ENCODE results near the gene DNAJC17.

Gene DNAJC17

DNA sequence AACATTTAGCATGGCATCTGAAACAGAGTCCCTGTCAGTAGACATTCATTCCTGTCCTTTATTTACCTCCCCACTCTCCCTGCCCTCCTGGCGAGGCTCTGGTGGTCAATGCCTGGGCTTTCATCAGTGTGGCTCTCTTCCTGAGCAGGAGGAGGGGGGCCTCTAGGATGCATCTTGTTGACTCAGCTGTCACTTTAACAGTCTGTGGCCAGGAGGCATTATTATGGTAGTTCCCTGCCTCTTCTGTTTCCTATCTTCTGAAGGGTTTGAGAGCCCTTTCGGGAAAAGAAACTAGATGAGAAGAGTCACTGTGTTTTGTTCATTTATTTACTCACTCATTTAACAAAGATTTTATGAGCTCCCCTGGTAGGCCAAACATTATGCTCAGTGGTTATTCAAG is 23.6 kb upstream of the DNAJC17 start:
- no peak for DNase-seq (ENCODE audit: low spot score)

DNA sequence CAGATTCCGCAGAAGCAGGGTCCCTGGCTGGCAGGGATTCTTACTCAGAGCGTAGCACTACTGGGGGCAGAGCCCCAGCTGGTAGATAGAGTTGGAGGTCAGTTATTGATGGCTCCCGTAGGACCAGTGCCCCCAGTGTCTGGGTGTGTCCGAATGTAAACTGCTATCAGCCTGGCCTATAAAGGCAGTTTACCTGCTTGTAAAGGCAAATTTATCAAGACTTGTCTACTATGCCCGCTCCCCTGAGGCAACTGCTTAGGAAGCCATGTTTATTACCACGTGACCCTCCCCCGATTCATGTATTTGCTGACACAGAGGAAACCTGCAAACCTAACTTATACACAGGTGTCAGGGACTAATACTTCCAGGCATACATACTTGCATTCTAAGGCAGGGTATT is 21.8 kb upstream of the DNAJC17 start:
- no peak for DNase-seq (ENCODE audit: low spot score)

DNA sequence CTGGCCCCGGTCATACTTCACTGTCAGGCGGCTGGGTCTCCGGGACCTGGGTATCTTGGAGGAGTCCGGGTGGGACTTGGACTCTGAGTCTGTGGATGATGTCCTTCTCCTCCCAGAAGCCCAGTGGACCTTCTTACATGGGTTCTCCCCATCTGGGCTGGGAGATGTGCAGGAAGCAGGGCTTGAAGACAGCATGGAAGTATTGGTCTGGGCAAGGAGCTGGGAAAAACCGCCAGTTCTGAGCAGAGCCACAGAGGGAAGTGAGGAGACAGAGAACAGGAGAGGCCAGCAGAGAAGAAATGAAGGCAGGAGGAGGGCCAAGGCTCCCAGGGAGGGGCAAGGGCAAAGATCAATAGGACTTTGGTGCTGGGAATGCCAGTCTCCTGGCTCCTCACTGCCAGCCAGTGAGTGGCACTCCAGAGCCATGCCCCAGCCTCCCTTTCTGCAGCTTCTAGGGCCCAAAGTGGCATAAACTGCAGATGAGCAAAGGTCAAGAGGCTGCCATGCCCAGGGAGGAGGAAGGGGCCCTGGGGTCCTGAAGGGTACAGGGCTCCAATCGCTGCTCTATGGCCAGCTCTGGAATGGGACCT is 21.3 kb upstream of the DNAJC17 start, which contains the start of gene PPP1R14D:
PPP1R14D (minus strand) TSS at position 262 of the 590 bp plus-strand sequence; CDS start at position 195, 67 bp downstream.
- no peak for DNase-seq (ENCODE audit: low spot score)

DNA sequence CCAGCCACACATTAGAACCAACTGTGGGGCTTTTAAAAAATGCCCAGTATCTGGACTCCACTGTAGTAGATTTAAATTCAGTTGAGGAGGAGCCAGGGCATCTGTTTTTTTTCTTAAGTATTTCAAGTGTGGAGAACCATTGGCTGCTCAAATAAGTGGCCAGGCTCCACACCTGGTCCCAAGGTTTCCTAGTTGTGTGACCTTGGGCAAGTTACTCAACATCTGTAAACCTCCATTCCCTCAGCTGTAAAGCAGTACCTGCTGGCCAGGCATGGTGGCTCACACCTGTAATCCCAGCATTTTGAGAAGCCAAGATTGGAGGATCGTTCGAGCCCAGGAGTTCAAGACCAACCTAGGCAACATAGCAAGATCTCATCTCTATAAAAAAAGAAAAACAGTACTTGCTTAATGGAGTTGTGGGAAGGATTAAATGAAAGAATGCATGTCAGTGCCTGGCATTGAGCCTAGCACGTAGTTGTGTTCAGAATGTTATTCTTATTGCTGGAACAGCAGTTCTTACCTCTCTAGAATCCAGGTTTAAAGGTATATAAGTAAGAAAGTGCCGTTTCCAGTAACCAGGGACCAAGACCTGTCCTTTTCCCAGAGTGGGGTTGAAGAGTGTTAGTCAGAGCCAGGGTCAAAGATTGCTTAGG is 19.3 kb upstream of the DNAJC17 start:
- no peak for DNase-seq (ENCODE audit: low spot score)

DNA sequence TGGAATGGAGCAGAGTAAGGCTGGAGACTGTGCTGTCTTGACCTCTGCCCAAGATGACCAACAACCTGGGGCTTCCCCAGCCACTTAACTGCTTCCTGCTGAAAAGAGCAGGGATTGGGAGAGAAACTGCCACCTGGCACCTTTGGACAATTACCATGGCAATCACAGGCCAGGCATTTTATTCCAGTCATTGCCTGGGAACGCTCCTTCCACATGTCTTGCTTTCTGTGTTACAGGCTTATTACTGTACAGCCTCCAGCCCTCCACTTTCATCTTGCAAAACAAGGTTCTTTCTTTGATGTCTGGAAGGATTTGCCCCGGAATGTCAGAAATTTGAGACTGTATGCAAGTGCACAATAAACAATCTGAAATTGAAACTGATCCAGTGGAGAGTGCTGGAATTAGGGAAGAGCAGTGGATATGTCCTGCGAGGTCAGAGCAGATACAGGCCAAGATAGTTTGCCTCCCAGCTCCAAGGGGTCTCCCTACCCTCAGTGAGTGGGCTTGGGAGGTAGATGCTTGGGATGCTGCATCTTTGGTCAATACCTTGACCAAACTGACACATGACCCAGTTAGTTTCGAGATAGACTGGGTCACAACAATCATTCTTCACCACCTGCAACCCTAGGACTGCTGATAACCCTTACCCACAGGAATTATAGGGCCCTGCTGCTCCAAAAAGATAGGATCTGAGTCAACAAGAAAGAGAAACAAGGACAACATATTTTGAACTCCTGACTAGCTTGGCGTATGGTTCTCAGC is 18.6 kb upstream of the DNAJC17 start:
- DNase-seq (ENCODE audit: low spot score) = no peak

DNA sequence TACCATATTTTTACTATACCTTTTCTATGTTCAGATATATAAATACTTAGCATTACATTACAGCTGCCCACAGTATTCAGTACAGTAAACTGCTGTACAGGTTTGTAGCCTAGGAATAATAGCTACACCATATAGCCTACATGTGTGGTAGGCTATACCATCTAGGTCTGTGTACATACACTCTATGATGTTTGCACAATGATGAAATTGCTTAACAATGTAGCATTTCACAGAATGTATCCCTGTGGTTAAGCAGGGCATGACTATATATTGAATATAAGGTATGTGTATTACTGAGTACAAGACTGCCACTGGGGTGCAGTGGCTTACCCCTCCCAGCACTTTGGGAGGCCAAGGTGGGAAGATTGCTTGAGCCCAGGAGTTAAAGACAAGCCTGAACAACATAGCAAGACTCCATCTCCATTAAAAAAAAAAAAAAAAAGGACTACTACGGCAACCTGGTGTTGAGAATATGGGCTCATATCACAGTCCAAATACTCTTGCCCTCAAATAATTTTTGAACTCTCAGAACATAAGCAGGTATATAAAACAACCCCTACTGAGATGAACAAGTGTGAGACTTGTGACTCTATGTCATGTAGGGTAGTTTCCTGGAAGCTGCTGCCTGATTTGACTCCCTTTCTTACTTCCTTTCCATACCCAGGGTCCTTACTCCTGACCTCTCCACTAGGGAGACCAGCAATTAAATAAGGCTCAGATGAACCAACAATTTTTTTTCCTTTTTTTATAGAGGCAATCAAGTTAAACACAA is 16.5 kb upstream of the DNAJC17 start:
- no peak for DNase-seq (ENCODE audit: low spot score)

DNA sequence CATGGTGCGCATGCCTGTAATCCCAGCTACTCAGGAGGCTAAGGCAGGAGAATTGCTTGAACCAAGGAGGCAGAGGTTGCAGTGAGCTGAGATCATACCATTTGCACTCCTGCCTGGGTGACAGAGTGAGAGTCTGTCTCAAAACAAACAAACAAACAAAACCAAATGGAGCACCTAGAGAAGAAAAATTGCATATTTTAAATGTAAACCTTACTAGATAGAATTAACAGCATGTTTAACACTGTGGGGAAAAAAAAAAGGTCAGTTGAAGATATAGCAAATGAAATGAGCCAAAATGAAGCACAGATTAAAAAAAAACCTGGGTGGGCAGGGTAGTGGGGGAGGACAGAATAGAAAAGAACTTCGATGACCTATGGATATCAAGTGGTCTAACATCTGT is 13.9 kb upstream of the DNAJC17 start:
- DNase-seq (ENCODE audit: low spot score) = no peak

DNA sequence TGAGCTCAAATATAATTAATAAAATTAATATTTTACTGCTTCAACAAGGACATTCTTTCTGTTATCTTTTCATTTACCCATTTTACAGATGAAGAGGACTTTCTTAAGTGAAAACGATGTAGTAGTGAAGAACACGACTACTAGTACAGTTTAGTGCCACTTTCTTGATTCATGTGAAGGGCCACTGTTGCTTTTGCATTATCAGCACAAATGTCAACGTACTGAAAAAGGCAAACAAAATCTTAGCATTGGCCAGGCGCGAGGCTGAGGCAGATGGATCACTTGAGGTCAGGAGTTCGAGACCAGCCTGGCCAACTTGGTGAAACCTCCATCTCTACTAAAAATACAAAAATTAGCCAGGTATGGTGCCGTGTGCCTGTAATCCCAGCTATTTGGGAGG is 11.8 kb upstream of the DNAJC17 start:
- DNase-seq (ENCODE audit: low spot score) = no peak

DNA sequence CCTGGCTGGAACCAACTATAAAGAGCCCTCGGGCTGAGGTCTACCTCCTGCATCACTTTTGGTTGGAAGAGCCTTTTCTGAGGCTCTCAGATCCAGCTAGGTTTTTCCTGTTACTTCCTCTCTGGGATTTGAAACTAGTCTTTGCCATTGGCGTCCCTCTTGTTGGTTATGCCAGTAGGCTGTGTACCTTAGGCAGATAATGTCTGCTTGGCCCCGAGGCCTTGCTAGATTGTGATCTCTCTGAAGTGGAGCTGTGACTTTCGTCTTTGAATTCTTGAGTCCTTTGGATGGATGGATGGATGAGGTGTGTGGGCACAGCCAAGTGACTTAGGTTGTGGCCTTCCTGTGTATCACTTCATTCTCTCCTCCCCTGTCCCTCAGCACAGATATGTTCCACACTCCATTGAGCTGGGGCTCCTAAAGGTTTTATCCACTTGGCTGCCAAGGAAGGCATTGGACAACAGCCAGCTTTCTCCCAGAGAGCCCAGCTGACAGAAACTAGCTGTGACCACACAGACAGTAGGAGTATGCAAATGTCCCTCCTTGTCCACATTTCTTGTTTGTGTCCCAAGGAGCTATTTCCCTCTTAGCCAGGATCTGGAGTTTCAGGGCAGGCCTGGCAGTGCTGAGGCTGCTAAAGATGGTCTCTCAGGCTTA is 7.9 kb upstream of the DNAJC17 start:
- no peak for DNase-seq (ENCODE audit: low spot score)

DNA sequence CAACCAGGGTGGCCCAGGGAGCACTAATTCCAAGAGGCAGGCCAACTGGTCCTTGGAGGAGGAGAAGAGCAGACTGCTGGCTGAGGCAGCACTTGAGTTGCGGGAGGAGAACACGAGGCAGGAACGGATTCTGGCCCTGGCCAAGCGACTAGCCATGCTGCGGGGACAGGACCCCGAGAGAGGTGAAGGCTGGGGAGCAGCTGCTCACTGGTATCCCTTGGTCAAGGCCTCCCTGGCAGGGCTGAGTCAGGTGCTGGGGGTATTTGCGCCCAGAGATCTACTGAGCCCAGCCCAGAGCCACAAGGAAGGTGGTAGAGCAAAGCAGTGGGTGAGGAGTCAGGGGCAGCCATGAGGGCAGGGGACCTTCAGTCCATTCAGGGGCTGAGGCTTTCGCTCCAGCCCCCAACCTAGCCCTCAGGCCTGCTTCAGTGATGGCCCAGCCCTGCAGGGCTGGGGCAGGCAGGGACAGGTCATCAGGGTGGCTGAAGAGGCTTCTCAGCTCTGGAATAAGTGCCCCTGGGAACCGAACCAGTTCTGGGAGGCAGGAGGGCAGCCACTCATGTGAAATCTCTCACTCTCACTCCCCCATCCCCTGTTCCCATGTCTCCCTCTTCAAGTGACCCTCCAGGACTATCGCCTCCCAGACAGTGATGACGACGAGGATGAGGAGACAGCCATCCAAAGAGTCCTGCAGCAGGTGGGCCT is 5.6 kb upstream of the DNAJC17 start:
- no peak for DNase-seq (ENCODE audit: low spot score)

DNA sequence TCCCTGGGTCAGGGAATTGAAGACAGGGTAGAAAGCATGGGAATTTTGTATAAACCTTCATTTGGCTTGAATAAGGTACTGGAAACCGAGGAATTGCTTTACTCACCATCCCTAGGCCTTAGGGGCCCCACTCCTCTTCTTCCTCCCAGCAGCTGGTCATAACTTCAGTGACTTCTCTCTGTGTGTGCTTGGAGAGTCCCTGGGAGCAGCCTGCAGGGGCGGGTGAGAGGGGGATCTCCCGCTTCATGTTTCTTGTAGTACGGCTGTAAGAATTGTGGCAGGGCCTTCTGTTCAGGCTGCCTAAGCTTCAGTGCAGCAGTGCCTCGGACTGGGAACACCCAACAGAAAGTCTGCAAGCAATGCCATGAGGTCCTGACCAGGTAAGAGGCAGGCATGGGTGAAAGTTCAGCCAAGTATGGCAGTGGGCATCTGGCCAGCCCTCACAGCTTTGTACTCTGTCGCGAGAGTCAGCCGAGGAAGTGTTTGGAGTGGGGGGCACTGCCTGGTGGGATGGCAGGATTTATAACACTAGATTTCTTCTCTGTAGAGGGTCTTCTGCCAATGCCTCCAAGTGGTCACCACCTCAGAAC is 1.7 kb upstream of the DNAJC17 start:
- DNase-seq (ENCODE audit: low spot score) = no peak

DNA sequence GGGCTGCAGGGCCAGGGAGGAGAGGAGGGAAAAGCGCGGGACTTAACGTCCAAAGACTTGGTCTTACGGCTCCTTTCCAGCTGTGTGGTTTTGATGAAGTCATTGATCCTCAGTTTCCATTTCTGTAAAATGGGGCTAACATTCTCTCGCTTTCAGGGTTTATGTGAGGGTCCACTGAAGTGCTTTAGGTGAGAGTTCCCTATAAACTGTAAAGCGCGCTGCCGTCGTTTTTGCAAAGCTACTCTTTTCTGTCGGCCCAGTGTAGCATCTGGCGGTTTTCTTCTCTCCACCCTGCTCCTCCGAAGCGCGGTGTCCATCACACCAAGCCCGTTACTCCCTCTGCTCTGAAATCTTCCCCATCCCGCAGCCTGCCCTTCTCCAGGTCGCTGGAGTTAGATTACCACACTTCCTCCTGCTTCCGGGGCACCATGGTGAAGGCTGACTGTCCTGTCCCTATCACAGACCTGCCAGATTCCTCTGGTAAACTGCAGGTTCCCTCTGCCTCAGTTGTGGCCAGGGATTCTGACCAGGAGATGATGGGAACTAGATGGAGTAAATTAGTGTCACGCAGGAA is 702 bp upstream of the DNAJC17 start:
- no peak for DNase-seq (ENCODE audit: low spot score)

DNA sequence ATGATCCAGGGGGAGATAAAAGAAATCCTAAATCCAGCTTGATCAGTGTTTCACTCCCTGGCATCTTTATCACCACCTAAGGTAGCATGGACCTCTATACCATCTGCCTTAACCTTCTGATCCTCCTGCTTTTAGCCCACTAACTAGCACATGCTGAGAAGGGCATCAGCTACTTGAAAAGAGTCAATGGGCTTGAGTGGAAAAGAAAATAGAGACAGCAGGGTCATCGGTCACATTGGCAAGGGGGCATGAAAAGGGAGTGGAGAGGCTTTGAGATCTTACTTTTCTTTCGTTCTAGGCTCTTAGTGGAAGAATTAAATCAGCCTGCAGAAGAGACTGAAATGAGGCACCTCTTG is 623 bp downstream of the DNAJC17 start:
- DNase-seq (ENCODE audit: low spot score) = no peak

DNA sequence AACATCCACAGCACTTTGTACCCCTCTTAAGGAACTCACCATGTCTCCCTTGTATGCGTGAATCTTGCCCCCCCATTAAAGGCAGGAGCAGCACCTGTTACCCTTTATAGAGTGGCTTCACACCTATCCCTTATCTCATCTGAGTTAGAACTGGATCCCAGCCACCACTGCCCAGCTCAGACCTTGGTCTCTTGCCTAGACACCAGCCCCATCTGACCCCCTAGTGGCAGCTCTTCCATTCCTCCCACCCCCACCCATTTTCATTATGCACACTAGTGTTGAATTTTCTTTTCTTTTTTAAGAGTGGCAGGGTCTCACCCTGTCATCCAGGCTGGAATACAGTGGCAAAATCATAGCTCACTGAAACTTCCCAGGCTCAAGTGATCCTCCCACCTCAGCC is 3.6 kb downstream of the DNAJC17 start:
- DNase-seq (ENCODE audit: low spot score) = no peak

DNA sequence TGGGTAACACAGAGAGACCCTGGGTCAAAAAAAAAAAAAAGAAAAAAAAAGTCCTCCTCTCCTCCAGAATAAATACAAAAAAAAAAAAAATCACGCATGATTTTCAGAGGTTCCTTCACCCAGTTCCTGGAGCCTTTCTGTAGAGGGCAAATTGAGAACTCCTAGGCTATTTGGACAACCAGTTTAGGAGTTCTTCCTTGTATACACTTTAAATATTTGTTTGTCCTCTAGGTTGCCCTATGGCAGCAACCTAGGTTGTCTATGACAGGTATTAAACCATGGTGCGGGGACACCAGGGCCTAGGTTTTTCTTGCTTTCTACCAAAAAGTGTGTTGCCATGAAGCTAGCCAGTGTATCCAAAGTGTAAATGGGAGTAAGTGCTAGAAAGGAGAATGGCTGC is 4.2 kb downstream of the DNAJC17 start:
- no peak for DNase-seq (ENCODE audit: low spot score)

DNA sequence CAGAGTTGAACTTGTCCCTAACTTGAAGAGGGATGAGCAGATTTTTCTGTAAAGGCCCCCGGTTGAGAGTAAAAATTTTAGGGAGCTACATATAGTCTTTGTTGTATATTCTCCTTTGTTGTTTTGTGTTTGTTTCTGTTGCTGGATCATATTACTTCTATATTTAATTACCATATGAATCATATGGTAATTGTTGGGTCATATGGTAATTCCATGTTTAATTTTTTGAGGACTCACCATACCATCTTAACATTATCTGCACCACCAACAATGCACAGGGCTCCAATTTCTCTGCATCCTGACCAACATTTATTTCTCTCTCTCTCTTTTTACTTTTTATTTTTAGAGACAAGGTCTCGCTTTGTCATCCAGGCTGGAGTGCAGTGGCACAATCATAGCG is 7.8 kb downstream of the DNAJC17 start:
- no peak for DNase-seq (ENCODE audit: low spot score)

DNA sequence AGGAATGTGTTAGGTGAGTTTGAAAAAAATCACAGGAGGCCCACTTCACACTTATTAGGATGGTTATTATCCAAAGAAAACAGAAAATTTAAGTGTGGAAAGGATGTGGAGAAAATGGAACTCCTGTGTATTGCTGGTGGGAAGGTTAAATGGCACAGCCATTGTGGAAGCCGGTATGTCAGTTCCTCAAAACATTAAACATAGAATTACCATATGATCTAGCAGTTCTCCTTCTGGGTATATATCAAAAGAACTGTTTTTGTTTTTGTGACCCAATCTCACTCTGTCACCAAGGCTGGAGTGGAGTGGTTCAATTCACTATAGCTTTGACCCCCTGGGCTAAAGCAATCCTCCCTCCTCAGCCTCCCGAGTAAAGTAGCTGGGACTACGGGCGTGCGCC is 10.8 kb downstream of the DNAJC17 start:
- DNase-seq (ENCODE audit: low spot score) = no peak

DNA sequence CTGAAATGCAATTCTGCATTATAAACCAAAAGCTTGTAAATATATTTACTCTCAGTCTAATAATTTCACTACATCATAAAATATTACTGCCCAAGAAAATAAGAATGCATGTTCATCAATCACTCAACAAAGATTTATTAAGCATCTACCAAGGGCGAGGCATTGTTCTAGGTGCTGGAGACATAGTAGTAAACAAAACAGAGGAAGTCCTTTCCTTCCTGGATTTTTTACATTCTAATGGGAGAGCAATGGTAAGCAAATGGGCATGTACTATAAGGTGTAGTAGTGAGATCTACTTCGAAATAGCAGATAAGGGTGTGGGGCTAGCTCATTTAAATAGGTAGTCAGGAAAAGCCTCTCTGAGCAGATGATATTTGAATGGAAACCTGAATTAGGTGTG is 11.2 kb downstream of the DNAJC17 start:
- DNase-seq (ENCODE audit: low spot score) = no peak

DNA sequence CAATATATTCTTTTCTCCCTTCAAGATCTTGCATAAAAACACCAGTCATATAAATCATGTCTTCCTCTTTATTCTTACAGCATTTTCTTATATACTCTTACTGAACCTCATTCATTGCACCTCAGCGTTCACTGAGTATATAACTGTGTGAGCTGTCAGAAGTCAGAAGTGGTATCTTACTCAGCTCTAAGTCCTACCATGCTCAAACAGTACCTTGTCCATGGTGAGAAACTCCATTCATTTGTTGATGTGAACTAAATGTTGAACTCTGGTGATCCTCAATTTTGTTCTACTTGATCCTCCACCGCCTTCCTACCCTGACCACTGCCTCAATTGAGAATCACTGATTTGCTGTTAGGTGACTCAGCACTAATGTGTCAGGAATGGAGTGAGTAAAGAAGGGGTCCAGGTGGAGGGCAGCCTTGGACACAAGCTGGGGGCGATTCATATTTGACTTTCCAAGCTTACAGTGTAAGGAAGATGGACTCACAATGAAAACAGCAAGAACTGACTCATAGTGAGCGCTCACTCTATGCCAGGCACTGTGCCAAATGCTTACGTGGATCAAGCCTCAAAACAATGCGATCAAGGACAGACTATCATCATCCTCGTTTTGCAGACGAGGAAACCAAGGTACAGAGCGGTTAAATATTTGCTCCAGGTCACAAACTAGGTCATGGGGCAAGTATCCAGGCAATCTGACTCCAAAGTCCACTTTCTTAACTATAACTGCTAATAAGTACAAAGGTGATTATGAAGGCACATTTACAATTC is 13.9 kb downstream of the DNAJC17 start:
- DNase-seq (ENCODE audit: low spot score) = no peak

DNA sequence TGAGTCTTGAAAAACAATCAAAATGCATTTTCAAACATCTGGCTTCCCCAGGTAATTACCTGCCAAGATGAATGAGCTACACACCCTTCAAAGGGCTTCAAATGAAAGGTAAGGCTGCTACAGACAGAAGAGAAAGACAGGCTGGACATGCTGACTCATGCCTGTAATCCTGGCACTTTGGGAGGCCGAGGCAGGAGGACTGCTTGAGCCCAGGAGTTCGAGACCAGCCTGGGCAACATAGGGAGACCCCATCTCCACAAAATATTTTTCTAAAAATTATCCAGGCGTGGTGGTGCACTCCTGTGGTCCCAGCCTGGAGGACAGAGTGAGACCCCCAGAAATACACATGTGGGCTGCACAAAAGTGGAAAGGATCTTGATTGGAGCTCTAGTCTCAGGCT is 14.9 kb downstream of the DNAJC17 start:
- DNase-seq (ENCODE audit: low spot score) = no peak
